HCT116 (cell line): ENCODE data around the gene NPW. TPM values are rescaled to one million over a fixed set of nuclear protein-coding genes. Genes with fewer than 3 reads are reported as not detected.
A peak's percentile ranks its signal among the peaks of the same experiment; 100 is the strongest.

Experiments used
- ATAC-seq: fragments of 200-7000 bp; cut with Tn5 transposase; 2 replicates; pipeline ENCODE4 v1.9.1; 2020; ENCODE audit warnings: mild to moderate bottlenecking, moderate library complexity
- BruUV-seq: library from RNA; stranded (reverse); fragments of 400-500 nt; replicated peaks from 2 replicates; lab custom pipeline; 2021; lab: Mats Ljungman, UMichigan
- CTCF ChIA-PET: fragments of 300-600 bp; sonication (Branson Sonifier 250); formaldehyde crosslinking; loops from one replicate; lab custom pipeline; 2021; ENCODE audit warnings: antibody characterized with exemption; lab: Charles Lee
- POLR2A ChIA-PET: fragments of 300-600, 350-600 bp; sonication (Branson Sonifier 250); formaldehyde crosslinking; loops from one replicate; lab custom pipeline; 2021; ENCODE audit warnings: antibody characterized with exemption; lab: Charles Lee
- RAD21 ChIA-PET, 2 experiments: fragments of 300-600 bp; sonication (Branson Sonifier 250); formaldehyde crosslinking; loops; one replicate each; lab custom pipeline; 2023; ENCODE audit warnings: low total read pairs in 2 of 2; ENCODE audit not compliant: uncharacterized antibody in 2 of 2, unreplicated experiment in 2 of 2, low non-redundant PET in 1 of 2; lab: Charles Lee
- DNase-seq: peaks from one replicate; pipeline ENCODE4 v3.0.0-alpha.2; 2010; ENCODE audit warnings: low read depth, low spot score
- H2AFZ ChIP-seq: fragments of 200-600 bp; shearing (Covaris generic), sonication (generic); 2 replicates; pipeline ENCODE4 v1.6.1; 2017; ENCODE audit warnings: low read depth, mixed run types, mixed read lengths, antibody characterized with exemption, low read length; ENCODE audit not compliant: poor library complexity, severe bottlenecking
- H3K27ac ChIP-seq: 2 replicates; pipeline ENCODE4 v1.5.1; 2012; ENCODE audit warnings: low read depth, low read length
- H3K27me3 ChIP-seq: fragments of 200-600 bp; sonication (generic); 2 replicates; pipeline ENCODE4 v1.6.1; 2016; ENCODE audit warnings: mixed run types, low read length, mixed read lengths; ENCODE audit not compliant: insufficient read depth
- H3K36me3 ChIP-seq, 2 experiments: fragments of 200-500 bp in 1 of 2; fragments of 200-600 bp in 1 of 2; sonication (Bioruptor generic) in 1 of 2; sonication (generic) in 1 of 2; 2 replicates each; pipeline versions ENCODE4 v1.5.1 to v1.6.1; 2014 to 2016; ENCODE audit warnings: low read length in 2 of 2, inconsistent platforms in 1 of 2, mixed read lengths in 1 of 2, mixed run types in 1 of 2; ENCODE audit not compliant: insufficient read depth in 2 of 2, control insufficient read depth in 1 of 2
- H3K4me1 ChIP-seq, 2 experiments: fragments of 200-600 bp in 1 of 2; sonication (generic) in 1 of 2; 2 replicates each; pipeline versions ENCODE4 v1.5.1 to v1.6.1; 2012 to 2017; ENCODE audit warnings: low read length in 2 of 2, inconsistent platforms in 1 of 2, mild to moderate bottlenecking in 1 of 2, mixed read lengths in 1 of 2, mixed run types in 1 of 2, moderate library complexity in 1 of 2; ENCODE audit not compliant: insufficient read depth in 2 of 2, control insufficient read depth in 1 of 2
- H3K4me2 ChIP-seq: fragments of 200-600 bp; sonication (generic); 2 replicates; pipeline ENCODE4 v1.6.1; 2017; ENCODE audit warnings: mixed run types, low read length, mixed read lengths
- H3K4me3 ChIP-seq, 2 experiments: fragments of 200-600 bp in 1 of 2; sonication (generic) in 1 of 2; replicated peaks in 1 of 2; 2 replicates each; pipeline ENCODE4 v1.5.1; 2011 to 2016; ENCODE audit warnings: low read length in 2 of 2, control low read depth in 1 of 2, low read depth in 1 of 2, mild to moderate bottlenecking in 1 of 2, mixed read lengths in 1 of 2, mixed run types in 1 of 2
- H3K79me2 ChIP-seq: fragments of 200-600 bp; sonication (generic); 2 replicates; pipeline ENCODE4 v1.6.1; 2017; ENCODE audit warnings: mild to moderate bottlenecking, mixed run types, low read length, moderate library complexity, mixed read lengths; ENCODE audit not compliant: insufficient read depth
- H3K9ac ChIP-seq: fragments of 200-600 bp; sonication (generic); 2 replicates; pipeline ENCODE4 v1.6.1; 2016; ENCODE audit warnings: low read length, mixed read lengths
- H3K9me2 ChIP-seq: fragments of 200-600 bp; sonication (generic), shearing (Covaris generic); 2 replicates; pipeline ENCODE4 v1.6.1; 2017; ENCODE audit warnings: mixed run types, mild to moderate bottlenecking, moderate library complexity; ENCODE audit not compliant: insufficient read depth
- H3K9me3 ChIP-seq, 2 experiments: fragments of 200-500 bp in 1 of 2; fragments of 200-600 bp in 1 of 2; sonication (Bioruptor generic) in 1 of 2; sonication (generic) in 1 of 2; 2 replicates each; pipeline ENCODE4 v1.6.1; 2014 to 2017; ENCODE audit warnings: low read length in 2 of 2, mixed read lengths in 2 of 2, inconsistent platforms in 1 of 2, low read depth in 1 of 2, mild to moderate bottlenecking in 1 of 2, mixed run types in 1 of 2, moderate library complexity in 1 of 2; ENCODE audit not compliant: control insufficient read depth in 1 of 2, insufficient read depth in 1 of 2
- H4K20me1 ChIP-seq: fragments of 200-600 bp; sonication (generic), shearing (Covaris generic); 2 replicates; pipeline ENCODE4 v1.6.1; 2017; ENCODE audit warnings: mixed run types, mild to moderate bottlenecking, moderate library complexity; ENCODE audit not compliant: insufficient read depth
- CBX3 ChIP-seq: IDR thresholded peaks from 2 replicates; pipeline ENCODE4 v1.6.1; 2012; ENCODE audit warnings: low read depth
- EZH2 ChIP-seq: fragments of 200-600 bp; sonication (generic); IDR thresholded peaks from 2 replicates; pipeline ENCODE4 v1.6.1; 2017; ENCODE audit warnings: antibody characterized with exemption, mixed run types
- JUND ChIP-seq: IDR thresholded peaks from 2 replicates; pipeline ENCODE4 v1.6.1; 2012
- MAX ChIP-seq: IDR thresholded peaks from 2 replicates; pipeline ENCODE4 v1.6.1; 2012
- POLR2A ChIP-seq: IDR thresholded peaks from 2 replicates; pipeline ENCODE4 v1.7.0; 2011; ENCODE audit warnings: borderline replicate concordance; ENCODE audit not compliant: insufficient read depth, insufficient read length; ENCODE audit errors: extremely low read depth
- ZBTB33 ChIP-seq: IDR thresholded peaks from 2 replicates; pipeline ENCODE4 v1.6.1; 2011; ENCODE audit warnings: mild to moderate bottlenecking, low read length, moderate library complexity; ENCODE audit not compliant: insufficient replicate concordance; ENCODE audit errors: extremely low read depth
- ZFX ChIP-seq: fragments of 450-650 bp; IDR thresholded peaks from 2 replicates; pipeline ENCODE4 v1.6.1; 2017
- ZNF274 ChIP-seq: fragments of 200-500 bp; sonication (Bioruptor generic); IDR thresholded peaks from 2 replicates; pipeline ENCODE4 v1.6.1; 2014; ENCODE audit warnings: mild to moderate bottlenecking, low read depth, low read length, inconsistent platforms
- intact Hi-C: fragments of 100-400 bp; cut with micrococcal nuclease; formaldehyde crosslinking; loops from 2 replicates; pipeline ENCODE4 v1.10.0; 2022
- total RNA-seq: library from RNA; stranded (reverse); gene quantifications from one replicate; pipeline ENCODE4 v1.2.1, GENCODE V29; 2021; ENCODE audit not compliant: unreplicated experiment

Gene NPW
- total RNA-seq, 1 experiment from 2014 or later, result 226 TPM

GRCh38 chr16:1984347-1985225, 35.0 kb upstream of the NPW start:
- DNase-seq, result no peak

More at GRCh38 chr16:1984347-1985225, 35.0 kb upstream of the NPW start:
- ChIA-PET POLR2A (interaction anchor here (12.5 kb wide), 1 partner anchor 19 kb away, joined by 104 read pairs; the partner anchor contains the start of genes RNF151 and RPS2), CTCF (interaction anchor here (0.6 to 1.0 kb wide), 2 partner anchors 20 to 156 kb away, joined by 3 to 4 read pairs; partner anchors contain the start of gene RPS2), RAD21 (no interaction called here)
- Histone ChIP-seq H3K27ac (peak overlapping the region; percentile 84), H3K4me1 (peaks cover 48 to 62% of the 10 kb centered on the region in 2 experiments), H3K9ac (peak overlapping the region; percentile 96), H3K4me2 (peak overlapping the region; percentile 95), H3K9me3 (no peaks in the 10 kb centered on the region), H3K4me3 (peak overlapping the region; percentile 84 to 97), H3K9me2 (no peaks in the 10 kb centered on the region), H3K79me2 (peaks cover 20% of the 10 kb centered on the region), H3K27me3 (no peaks in the 10 kb centered on the region), H2AFZ (no peak overlapping the region), H3K36me3 (peaks cover 6 to 14% of the 10 kb centered on the region in 2 experiments; a peak in 2 of 4 replicates), H4K20me1 (no peaks in the 10 kb centered on the region)
- intact Hi-C loops, result no loop called here
- TSS peak; percentile 55 for BruUV-seq
- TF ChIP-seq EZH2, result no peak
- TF ChIP-seq CBX3, result no peak
- TF ChIP-seq JUND, result no peak
- no peak for TF ChIP-seq MAX
- no peak for TF ChIP-seq POLR2A
- TF ChIP-seq ZBTB33, result no peak
- no peak for TF ChIP-seq ZNF274
- peak; percentile 98 for TF ChIP-seq ZFX
- ATAC-seq, result no peak
